Measurements from ENCODE around the gene LCOR.
"Not testable (repeated sequence)": the region's sequence is repeated elsewhere in the genome, so short reads cannot be mapped to it uniquely, and the experiment has no call there.

LCOR gene

DNA sequence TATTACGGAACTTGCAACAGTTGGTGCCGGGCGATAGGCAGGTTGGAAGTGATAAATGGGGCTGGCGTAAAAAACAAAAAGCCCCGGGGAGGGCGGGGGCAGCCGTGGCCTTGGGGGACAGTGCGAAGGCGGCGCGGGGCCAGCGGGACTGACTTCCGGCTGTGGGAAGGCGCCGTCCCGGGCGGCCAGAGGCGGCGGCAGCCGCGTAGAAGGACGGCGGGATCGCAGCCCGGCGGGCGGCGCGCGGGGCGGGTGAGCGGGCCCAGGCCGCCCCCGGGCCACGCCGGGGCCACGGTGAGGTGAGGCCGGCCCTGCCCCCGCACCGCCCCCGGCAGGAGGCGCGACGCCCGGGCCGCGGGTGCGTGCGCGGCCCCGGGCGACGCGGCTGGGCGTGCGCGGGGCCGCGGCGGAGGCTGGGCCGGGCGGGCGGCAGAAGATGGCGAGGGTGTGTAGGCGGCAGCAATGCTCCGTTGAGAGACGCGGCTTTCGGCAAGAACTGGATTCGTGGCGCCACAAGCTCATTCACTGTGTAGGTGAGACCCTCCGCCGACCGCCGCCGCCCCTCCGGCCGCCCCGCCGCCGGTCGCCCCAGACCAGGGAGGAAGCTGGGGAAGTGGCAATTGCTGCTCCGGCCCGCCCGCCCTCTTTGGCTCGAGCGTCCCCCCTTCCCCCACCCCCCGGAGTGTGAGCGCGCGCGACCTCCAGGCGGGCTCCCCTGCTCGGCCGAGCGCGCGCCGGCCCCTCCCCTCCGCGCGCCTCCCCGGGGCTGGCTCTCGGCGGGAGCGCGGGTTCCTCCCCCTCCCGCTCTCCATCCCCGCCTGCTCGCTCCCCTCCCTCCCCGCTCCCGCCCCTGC lies at the start of gene LCOR:
Gene LCOR, plus strand, starts transcription at position 432 of the 854 bp plus-strand sequence. CDS start 116,760 bp downstream, outside the sequence.
- peak; percentile 62 for DNase-seq

DNA sequence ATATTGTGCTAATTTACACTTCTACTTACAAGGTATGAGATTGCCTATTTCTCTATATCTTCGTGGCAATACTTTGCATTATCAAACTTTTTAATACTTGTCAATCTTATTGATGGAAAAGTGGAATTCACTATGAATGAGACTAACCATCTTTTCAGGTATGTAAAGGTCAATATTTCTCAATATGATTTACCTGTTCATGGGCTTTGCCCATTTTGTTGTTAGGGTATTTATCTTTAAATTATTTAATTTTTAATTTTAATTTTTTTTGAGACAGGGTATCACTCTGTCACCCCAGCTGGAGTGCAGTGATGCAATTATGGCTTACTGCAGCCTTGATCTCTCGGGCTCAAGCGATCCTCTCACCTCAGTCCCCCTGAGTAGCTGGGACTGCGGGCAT lies 47.8 kb upstream of the LCOR start:
- no peak for DNase-seq

DNA sequence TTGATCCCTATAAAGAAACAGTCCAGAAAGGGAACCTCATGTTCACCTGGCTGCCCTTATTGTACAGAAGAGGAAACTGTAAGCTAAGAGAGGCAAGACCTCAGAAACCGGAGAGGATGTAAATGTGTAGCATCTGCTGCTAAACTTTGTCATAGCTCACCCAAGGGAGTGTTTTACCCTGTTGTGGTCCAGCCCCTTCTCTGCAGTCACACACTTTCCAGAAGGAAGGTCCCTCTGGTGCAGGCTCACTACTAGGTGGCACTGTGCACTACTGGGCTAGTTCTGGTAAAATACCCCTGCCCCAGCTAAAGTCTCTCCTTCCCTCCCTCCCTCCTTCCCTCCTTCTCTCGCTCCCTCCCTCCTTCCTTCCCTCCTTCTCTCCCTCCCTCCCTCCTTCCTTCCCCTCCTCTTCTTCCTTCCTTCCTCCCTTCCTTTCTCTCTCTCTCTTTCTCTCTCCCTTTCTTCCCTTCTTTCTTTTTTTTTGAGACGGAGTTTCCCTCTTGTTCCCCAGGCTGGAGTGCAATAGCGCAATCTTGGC lies 42.5 kb upstream of the LCOR start:
- no peak for DNase-seq

DNA sequence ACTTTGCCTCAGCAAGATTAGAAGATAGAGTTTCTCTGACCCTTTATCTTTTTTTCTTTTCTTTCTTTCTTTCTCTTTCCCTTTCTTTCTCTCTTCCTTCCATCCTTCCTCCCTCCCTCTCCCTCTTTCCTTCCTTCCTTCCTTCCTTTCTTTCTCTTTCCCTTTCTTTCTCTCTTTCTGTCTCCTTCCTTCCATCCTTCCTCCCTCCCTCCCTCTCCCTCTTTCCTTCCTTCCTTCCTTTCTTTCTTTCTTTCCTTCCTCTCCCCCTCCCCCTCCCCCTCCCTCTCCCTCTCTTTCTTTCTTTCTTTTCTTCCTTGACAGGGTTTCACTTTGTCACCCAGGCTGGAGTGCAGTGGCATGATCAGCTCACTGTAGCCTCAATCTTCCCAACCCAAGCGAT lies 40.2 kb upstream of the LCOR start:
- no peak for DNase-seq

DNA sequence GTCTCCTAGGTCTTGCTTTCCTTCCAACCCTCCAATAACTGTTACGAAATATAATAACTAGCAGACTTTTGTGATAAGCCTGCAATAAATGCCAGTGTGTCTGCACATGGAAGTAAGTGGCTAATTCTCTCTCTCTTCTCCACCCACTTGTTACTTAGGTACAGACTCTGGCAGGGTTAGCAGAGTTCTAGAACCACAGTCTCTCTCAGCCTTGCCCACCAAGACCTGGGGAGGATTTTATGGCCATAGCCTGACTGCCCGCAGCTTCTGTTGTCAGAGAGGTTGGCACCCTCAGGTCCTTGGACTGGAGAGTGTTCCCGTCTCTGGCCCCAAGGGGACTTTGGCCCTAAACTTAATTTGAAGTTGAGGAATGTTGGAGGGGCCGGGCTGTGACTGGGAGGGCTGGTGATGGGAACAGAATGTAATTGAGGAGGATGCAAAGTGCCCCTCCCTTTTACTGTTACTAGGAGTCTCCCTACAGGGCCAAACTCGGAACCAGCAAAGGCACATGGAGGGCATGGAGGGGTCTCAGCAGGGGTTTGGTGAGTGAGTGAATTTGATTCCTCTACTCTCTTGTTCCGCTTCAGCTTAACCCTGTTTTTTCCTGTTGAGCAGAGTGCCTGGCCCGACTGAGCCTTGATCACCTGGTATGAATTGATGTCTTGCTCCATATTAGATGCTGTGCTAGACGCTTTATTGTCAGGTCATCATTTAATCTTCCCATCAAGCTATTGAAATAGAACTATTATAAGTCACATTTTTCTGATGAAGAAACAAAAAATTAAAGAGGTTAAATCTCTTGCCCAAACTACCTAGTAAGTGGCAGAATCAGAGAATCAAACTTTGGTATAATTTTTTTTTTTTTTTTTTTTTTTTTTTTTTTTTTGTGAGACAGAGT lies 37.0 kb upstream of the LCOR start:
- DNase-seq = no peak

DNA sequence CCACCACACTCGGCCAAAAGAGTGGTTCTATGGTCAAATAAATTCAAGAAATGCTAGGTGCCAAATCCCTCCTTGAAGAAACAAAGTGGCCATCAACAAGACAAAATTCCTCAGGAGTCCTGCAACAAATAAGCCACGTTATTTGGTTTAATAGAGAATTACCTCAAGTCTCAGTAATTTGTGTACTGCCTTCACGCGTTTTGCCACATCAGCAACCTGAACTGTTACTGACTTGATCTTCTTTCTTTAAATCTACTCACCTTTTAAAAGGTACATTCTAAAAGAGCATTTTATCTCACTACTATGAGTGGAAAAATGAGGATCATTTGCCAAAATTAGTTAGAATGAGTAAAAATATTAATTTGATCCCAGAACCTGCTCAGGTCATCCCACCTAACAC lies 34.6 kb upstream of the LCOR start:
- DNase-seq = no peak

DNA sequence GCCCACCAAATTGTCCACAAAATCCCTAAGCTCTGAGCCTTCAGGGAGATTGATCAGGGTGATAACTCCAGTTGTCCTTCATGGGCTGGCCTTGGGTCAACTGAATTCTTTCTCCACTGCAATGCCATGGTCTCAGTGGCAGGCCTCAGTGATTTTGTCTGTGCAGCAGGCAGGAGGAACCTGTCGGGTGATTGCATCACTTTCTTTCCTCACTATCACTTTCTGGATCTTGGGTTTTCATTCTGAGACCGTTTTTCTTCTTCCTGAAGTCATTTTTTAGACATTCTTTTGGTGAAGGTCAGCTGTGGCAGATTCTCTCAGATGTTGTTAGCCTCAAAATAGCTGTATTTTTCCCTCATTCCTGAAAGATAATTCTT lies 28.8 kb upstream of the LCOR start:
- no peak for DNase-seq

DNA sequence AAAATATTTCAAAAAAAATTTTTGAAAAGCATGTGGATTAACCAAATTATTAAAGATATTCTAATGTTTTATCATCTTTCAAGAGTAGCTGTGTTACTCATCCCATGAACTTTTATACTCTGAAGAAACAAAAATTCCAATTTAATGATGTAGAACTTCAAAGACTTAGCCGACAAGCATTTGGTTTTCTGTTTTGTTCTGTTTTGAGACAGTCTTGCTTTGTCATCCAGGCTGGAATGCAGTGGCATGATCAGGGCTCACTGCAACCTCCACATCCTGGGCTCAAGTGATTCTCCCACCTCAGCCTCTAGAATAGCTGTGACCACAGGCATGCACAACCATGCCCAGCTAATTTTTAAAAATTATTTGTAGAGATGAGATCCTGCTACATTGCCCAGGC lies 17.8 kb upstream of the LCOR start:
- no peak for DNase-seq

DNA sequence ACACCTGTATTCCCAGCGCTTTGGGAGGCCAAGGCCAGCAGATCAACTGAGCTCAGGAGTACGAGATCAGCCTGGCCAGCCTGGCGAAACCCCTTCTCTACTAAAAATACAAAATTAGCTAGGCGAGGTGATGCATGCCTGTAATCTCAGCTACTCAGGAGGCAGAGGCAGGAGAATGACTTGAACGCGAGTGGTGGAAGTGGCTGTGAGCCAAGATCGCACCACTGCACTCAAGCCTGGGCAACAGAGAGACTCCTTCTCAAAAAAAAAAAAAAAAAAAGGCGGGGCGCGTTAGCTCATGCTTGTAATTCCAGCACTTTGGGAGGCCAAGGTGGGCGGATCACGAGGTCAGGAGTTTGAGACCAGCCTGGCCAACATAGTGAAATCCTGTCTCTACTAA lies 13.1 kb upstream of the LCOR start:
- DNase-seq = not testable (repeated sequence)

DNA sequence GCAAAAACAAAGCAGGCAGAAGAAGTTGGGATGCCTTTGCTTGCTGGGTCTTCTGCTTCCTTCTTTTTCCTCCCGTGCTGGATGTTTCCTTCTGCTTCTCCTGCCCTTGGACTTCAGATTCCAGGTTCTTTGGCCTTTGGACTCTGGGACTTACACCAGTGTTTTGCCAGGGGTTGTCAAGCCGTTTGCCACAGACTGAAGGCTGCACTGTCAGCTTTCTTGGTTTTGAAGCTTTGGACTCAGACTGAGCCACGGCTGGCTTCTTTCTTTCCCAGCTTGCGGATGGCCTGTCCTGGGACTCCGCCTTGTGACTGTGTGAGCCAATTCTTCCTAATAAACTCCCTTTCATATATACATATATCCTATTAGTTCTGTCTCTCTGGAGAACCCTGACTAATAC lies 11.3 kb upstream of the LCOR start:
- no peak for DNase-seq

DNA sequence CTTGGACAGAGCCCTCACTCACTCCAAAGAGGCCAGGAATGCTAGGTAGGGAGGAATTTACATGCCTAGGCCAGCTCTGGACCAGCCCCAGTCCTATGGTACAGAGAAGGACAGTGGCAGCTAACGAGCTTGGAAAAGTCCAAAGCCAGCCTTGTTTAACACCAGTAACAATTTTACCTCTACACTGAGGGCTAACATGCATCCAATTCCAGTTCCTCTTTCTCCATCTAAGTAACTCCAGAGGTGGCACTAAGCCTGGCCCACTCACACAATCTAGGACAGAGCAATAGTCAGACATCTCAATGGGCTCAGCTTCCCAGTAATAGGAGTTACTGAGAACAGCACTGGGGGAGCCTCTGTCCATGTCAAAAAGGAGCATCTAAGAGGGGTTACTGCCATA lies 5.7 kb upstream of the LCOR start:
- no peak for DNase-seq

DNA sequence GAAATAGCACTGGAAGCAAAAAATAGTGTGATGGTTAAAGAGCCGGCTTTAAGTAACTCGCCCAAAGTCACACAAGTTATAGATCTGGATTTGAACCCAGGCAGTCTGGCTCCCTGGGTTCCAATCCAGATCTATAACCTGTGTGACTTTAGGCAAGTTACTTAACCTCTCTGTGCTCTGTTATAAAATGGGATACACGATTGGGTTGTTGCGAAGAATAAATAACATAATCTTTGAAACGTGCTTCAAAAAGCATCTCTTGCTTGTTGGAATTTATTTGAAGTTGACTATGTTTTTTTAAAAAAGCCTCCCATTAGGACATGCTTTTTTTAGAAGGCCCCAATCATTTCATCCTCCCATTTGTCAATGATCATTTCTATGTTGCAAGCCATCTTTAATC lies 3.5 kb upstream of the LCOR start:
- no peak for DNase-seq

DNA sequence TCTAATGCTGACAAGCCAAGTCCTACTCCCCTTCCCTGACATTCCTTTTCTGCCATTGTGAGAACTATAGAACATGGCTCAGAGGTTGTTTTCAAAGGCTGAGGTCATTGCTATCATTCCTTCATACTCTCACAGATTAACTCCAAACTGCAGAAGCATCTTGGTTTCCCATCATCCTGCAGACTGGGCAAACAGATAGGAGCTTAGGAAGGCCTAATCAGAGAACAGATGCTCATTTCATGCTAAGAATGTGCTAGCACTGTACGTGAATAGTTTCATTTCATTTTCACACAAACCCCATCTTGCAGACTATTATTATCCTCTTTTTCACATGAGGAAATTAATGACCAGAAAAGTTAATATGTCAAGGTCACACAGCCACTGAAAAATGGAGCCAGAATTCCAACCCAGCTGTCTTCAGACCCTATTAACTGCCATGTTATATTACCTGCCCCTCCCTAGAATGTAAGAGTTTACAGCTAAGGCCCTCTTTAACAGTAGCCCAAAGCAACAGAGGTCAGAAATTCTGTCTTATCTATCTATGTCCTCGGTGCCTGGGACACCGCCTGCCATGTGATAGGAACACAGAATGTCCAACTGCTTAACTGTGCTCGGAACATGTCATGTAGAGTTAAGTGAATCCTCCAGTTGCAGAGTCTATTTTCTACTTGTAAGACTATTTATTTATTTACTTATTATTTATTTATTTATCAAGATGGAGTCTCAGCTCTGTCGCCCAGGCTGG lies 2.9 kb upstream of the LCOR start:
- DNase-seq = no peak

DNA sequence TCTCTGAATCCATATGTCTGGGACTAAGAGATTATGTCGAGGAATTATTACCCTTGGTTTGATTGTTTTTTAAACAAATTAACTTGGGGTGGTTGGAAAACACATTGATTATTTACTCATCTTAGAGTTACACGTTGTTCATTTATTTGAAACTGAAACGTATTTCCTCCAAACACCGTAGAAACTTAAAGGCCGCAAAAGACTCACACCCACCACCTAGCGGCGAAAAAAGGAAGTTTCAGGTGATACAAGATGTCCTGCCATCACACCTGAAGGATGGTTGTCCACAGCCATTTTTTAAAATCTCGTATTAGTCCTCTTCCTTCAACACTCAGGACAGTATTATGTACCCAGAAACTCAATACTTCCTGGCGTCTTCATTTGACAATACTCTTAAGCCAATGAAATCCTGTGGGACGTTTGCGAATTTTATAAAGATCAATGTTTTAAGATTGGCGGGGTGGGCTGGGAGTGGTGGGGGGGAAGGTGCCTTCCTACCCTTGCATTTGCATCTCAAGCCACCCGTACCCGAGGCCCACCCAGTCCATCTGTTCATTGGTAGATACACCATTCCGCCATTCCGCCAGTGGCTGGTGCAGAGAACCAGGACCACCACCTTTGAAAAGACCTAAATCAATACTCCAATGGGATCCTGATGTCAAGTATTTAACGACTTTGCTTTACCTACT lies 1.4 kb upstream of the LCOR start:
- peak; percentile 28 for DNase-seq

DNA sequence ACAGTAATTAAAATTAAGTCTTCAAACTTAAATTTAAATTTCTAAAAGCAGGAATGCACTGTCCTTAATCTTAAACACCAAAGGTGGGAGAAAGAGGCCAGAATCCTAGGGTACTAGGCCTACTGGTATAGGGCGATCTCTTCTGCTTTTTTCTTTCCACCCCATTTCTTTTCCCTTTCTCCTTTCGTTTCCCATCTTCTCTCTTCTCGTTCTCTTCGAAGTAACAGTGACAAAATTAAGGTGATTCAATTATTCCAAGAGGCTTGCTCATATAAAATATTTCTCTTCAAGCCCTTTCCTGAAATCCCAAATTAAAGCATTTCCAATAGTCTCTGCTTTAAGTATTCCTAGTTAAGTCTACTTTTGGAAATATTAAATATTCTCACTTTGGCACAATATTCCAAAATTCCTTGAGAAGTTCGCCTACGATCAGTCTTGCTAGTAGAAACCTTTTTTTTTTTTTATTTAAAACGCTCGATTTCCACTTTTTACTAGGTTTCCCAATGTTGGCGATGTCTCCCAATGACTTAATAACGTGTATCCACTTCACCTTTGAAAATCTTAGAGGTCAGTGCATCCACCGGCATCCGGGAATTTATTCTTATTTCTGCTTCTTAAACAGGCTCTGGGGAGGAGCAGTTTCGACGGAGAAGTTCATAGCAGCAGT lies 765 bp upstream of the LCOR start:
- DNase-seq = no peak

DNA sequence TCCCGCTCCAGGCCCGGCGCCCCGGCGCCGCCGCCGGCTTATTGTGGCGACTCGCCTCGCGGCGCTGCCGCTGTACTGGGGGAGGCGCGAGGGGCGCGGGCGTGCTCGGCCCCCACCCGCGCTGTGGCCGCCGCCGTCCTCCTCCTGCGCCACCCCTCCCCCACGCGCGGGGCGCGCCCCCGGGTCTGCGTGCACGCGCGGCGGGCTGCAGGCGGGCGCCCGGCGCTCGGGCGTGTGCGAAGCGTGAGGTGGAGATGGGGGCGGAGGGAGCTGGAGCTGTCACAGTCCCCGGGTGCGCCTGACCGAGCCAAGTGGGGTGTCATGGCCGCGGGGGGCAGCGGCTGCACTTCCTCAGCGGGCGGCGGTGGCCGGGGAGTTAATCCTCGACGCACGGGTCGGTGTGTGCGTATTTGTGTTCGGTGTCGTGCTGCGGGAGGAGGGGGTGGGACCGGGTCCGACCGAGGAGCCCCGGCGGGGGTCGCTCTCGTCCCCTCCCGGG lies 672 bp downstream of the LCOR start:
- DNase-seq = peak; percentile 19

DNA sequence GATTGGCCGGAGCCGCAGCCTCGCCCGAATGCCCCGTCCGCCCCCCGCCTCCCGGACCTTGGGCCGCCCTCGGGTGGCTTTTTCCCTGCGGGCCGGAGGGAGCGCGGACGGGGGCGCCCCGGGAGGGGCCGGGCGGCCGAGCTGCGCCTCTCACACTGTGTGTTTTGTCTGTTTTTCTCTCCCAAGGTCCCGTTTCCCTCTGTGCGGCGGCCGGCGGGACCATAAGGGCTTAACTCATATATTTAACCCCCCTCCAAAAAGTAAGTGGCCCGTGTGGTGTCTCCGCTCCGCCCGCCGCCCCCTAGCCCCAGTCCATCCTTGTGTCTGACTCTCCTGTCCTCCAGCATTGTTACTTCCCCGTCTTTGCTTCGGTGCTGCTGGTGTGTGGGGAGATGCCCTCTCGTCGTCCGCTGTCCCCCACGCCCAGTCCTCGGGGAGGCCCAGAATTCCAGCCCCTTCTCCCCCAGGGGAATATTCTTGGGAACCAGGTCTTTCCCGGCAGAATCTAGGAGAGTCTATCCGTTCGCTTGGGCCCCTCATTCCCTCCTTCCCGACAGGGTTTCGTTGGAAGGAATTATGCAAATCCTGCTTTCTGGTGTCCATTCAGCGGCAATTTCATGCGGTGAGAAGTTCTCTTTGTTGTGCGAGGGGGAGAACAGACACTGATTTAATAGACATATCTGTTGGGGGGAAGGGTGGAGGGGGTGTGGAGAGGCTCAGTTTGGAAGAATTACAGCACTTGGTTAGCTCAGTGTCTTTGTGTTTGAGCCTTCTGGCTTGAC lies 1.3 kb downstream of the LCOR start:
- no peak for DNase-seq

DNA sequence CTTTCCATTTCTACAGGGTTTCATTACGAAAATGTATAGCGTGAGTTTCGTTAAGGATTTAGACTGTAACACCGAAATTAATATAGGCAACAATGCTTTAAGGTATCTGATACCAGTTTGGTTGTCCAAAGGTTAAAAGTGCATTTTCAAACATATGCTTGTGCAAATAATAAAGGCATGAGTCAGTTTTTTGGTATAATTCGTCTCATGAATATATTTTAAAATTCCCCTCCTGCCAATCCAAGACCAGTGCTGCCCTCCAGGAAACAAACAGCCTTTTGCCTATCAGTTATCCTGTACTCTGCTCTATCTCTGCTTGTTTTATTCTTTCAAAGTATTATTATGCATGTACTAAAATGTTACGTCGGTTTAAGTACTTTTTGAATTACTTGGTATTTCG lies 2.0 kb downstream of the LCOR start:
- no peak for DNase-seq

DNA sequence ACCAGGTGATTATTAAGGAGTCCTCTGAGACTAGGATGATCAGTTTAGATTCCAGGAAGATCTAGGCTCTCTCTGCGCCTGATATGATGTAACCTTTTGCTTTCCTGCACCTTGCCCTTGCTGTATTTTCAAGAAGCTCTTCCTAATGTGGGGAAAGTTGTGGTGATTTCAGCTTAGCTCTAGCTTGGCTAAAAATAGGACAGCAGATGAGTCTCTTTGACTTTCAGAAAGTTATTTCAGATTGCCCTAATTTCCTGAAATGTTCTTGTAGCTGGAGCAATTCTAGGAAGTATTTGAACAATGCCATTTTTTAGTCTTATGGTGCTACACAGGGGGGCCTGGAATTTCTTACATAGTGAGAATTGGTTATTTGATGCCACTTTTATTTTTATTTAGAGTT lies 3.8 kb downstream of the LCOR start:
- no peak for DNase-seq

DNA sequence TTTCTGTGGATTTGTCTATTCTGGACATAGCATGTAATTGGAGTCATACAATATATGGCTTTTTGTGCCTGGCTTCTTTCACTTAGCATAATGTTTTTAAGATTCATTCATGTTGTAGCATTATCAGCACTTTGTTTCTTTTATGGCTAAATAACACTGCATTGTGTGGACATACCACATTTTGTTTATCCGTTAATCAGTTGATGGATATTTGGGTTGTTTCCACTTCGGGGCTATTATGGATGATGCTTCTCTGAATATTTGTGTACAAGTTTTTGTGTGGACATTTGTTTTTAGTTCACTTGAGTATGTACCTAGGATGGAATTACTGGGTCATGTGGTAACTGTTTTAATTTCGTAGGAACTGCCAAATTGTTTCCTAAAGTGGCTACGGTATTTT lies 6.4 kb downstream of the LCOR start:
- DNase-seq = no peak

Data from NCI-H748 treated with DMSO at 0.1 percent for 48 hours (cell line).